ENCODE data around the gene TMEM52B.
"Not testable (repeated sequence)": the region's sequence is repeated elsewhere in the genome, so short reads cannot be mapped to it uniquely, and the experiment has no call there.

Gene TMEM52B

DNA sequence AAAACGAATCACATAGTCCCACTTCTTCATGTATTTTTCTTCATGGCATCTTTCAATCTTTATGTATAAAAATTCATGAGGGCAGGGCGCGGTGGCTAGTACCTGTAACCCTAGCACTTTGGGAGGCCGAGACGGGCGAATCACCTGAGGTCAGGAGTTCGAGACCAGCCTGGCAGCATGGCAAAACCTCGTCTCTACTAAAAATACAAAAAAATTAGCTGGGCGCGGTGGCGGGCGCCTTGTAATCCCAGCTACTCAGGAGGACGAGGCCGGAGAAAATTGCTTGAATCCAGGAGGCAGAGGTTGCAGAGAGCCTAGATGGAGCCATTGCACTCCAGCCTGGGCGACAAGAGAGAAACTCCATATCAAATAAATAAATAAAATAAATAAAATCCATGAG lies 31.4 kb downstream of the TMEM52B start:
- in situ Hi-C loops (cut with MboI; ENCODE audit: low sequenced_read_pairs): no loop called here

DNA sequence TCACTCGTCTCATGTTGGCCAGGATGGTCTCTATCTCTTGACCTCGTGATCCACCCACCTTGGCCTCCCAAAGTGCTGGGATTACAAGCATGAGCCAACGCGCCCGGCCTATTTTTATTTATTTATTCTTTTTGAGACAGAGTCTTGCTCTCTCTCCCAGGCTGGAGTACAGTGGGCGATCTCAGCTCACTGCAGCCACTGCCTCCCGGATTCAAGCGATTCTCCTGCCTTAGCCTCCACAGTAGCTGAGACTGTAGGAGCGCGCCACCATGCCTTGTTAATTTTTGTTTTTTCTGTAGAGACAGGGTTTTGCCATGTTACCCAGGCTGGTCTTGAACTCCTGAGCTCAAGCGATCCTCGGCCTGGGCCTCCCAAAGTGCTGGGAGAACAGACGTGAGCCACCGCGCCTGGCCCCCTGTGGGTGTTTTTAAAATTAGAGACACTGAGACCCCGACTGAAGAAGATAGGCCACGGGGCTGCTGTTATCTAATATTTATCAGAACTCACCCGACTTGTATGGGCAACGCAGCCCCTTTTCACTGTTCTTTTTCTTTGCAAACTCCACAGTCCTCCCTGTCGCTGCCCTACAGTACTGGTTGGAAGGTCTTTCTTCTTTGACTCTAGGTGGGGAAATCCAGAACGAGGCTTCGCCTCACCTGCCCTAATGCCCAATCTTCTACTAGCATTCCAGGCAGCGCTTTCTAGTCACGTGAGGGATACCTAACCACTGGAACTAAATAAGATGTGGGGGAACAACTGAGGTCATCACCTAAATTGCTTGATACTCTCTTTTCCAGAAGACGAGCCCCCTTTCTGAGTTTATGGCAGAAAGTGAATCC lies 32.5 kb downstream of the TMEM52B start:
- in situ Hi-C loops (cut with MboI; ENCODE audit: low sequenced_read_pairs): no loop called here

- in situ Hi-C loops (cut with MboI; ENCODE audit: low sequenced_read_pairs): no loop called here
Observed at GRCh38 chr12:10211940-10212738, 33.3 kb downstream of the TMEM52B start.

GRCh38 chr12:10212739-10213131 lies 33.9 kb downstream of the TMEM52B start, which contains the start of gene GABARAPL1:
TSS of gene GABARAPL1 (plus strand) at chr12:10212877. CDS start at chr12:10213130, 253 bp downstream.
- in situ Hi-C loops (cut with MboI; ENCODE audit: low sequenced_read_pairs): no loop called here

DNA sequence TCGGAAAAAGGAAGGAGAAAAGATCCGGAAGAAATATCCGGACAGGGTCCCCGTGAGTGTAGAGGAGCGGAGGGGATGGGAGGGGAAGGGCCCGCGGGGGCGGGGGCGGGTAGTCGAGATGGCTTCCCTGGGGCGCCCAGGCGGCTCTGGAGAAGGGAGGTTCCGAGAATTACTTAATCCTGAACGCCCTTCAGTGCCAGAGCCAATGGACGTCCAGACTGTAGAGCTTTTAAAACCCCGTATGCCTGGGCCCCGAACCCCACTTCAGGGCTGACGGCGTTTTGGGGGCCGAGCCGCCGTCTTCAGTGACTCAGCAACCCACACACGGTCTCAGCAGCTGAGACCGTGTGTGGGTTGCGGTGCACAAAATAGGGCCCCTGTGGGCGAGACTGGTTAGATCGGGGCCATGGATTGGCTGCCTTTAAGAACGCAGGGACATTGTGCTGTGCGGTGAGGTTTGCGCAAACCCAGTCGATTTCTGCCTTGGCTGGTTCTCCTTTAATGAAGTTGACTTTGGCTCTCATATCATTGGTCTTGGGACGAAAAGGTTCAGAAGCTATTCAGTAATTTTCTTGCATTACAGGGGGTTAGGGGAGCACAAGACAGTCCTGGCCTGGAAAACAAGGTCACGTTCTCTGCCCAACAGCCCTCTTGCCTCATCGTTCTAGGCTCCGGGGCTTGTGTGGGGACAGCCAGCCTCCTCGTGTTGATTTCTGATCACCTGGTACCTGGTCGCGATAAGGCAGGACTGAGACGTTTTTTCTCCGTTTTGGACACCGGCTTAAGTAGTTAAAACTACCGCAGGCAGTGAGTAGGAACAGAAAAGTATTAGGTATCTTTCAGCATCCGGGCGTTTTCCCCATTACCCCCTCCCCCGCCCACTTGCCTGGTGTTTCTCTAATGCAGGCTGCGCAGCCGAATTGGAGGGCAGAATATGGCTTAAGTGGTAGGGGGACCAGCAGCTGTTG lies 34.6 kb downstream of the TMEM52B start:
- in situ Hi-C loops (cut with MboI; ENCODE audit: low sequenced_read_pairs): no loop called here

DNA sequence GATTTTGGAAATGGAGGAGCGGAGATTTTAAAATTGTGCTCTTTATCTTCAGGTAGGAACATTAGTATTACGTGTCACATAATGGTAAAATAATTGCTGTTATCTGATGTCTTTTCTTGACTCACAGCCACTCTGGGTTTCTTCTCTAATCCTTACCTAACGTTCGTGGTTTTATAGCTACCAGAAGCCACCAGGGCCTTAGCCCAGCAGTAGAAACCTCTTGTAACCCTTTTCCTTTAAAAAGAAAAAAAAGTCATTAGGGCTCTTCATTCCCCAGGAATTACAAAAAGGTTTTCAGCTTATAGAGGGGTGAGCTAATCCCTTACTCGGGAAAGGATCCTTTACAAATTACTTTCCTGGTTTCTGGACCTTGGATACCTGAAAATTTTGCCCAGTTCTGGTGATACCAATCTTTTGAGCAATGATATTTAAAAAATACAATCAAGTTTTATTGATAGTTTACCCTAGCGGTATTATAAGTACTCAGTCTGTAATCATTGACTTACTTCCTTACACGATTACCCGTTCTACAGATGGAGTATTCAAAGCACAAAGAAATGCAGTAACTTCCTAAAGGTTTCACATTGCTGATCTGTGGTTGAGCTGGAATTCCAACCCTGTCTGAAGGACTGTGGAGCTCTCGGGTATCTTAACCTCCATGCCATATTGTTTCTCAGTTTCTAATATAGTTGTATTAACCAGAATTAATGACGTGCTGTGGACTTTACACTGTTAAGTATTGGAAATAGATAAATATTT lies 35.5 kb downstream of the TMEM52B start:
- in situ Hi-C loops (cut with MboI; ENCODE audit: low sequenced_read_pairs): no loop called here

- in situ Hi-C loops (cut with MboI; ENCODE audit: low sequenced_read_pairs): no loop called here
Observed at GRCh38 chr12:10214895-10215267, 36.0 kb downstream of the TMEM52B start.

- in situ Hi-C loops (cut with MboI; ENCODE audit: low sequenced_read_pairs): no loop called here
Observed at GRCh38 chr12:10215436-10215835, 36.6 kb downstream of the TMEM52B start.

DNA sequence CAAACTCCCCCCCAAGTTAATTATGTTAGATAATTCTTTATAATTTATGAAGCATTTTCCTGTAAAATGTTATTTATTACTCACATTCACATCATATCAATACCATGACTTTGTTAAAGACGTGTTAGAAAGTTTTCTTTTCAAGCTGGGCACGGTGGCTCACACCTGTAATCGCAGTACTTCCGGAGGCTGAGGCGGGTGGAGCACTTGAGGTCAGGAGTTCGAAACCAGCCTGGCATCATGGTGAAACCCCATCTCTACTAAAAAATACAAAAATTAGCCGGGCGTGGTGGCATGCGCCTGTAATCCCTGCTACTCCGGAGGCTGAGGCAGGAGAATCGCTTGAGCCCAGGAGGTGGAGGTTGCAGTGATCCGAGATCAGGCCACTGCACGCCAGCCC lies 37.1 kb downstream of the TMEM52B start:
- in situ Hi-C loops (cut with MboI; ENCODE audit: low sequenced_read_pairs): not testable (repeated sequence)

GRCh38 chr12:10218021-10218420 lies 39.2 kb downstream of the TMEM52B start:
- in situ Hi-C loops (cut with MboI; ENCODE audit: low sequenced_read_pairs): no loop called here

- in situ Hi-C loops (cut with MboI; ENCODE audit: low sequenced_read_pairs): no loop called here
Observed at GRCh38 chr12:10220398-10221077, 41.7 kb downstream of the TMEM52B start.

GRCh38 chr12:10221846-10222245 lies 43.0 kb downstream of the TMEM52B start:
- in situ Hi-C loops (cut with MboI; ENCODE audit: low sequenced_read_pairs): no loop called here

DNA sequence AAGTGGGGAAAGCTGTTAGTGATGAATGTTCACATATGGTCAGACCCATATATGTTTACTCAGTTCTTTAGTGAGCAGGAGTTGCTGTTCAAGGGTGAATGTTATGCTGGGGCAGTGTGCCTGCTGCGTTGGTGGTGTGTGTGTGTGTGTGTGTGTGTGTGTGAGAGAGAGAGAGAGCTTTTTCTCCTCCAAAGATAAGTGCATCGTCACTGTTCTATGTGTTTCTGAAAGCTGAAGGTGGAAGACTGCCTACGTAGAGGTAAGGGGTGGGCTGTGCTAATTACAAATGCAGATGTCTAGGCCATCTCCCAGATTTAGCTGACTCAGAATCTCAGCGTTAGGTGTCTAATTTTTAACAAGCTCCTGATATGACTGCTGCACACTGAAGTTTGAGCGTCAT lies 44.4 kb downstream of the TMEM52B start:
- in situ Hi-C loops (cut with MboI; ENCODE audit: low sequenced_read_pairs): no loop called here

GRCh38 chr12:10225426-10225825 lies 46.6 kb downstream of the TMEM52B start:
- in situ Hi-C loops (cut with MboI; ENCODE audit: low sequenced_read_pairs): loop anchor here (25.0 kb wide), 2 partner anchors 337 to 1262 kb away; no protein-coding TSS in a partner anchor

DNA sequence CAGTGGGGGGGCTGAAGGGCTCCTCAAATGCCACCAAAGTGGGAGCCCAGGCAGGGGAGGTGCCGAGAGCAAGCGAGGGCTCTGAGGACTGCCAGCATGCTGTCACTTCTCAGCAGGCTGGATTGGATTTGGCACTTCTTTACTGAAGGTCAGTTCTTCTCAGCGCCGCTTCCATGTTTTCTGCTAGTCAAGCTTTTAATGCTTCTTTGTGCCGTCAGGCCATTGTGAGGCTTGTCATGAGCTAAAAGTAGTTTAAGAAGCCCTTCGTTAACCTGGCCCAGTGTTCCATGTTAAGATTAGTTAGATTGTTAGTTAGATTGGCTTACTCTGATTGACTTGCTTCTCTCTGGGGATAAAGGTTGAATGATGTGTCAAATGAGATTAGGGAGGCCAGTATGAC lies 47.3 kb downstream of the TMEM52B start:
- in situ Hi-C loops (cut with MboI; ENCODE audit: low sequenced_read_pairs): loop anchor here (25.0 kb wide), 2 partner anchors 336 to 1261 kb away; no protein-coding TSS in a partner anchor

DNA sequence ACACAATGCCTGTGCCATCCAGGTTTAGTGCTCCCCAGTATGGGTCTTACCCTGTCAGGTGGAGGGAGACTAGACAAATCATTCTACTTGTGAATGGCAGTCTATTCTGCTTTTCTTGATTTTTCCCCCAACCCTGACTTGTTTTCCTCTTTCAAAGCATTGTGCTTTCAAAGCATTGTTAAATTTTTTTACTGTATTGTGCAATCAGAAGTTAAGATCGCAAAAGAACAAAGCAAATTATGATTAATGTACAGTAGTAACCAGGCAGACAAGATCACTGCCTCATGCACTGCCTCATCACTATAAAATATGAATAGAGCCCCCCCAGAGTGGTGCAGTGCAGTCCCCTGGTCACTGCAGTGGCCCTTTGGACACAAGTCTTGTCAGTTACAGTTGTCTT lies 47.9 kb downstream of the TMEM52B start:
- in situ Hi-C loops (cut with MboI; ENCODE audit: low sequenced_read_pairs): loop anchor here (25.0 kb wide), 2 partner anchors 336 to 1261 kb away; no protein-coding TSS in a partner anchor

DNA sequence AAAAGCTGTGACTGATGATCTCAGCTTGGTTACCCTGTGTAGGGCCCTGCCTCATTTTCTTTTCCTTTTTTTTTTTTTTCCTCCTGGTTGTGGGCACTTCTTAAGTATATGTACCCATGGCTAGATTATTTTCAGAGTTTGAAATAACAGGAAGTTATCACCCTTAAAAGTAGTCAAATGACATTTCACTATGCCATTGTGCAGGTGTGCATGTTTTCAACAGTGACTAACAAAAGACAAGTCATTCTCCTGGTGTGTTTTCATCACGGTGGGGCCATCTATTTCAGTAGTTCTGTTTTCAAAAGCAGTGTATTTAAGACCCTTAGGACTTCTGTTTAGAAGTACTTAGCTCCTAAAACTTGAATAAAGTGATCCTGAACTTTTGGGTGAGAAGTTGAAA lies 48.8 kb downstream of the TMEM52B start:
- in situ Hi-C loops (cut with MboI; ENCODE audit: low sequenced_read_pairs): loop anchor here (25.0 kb wide), 2 partner anchors 335 to 1260 kb away; no protein-coding TSS in a partner anchor

DNA sequence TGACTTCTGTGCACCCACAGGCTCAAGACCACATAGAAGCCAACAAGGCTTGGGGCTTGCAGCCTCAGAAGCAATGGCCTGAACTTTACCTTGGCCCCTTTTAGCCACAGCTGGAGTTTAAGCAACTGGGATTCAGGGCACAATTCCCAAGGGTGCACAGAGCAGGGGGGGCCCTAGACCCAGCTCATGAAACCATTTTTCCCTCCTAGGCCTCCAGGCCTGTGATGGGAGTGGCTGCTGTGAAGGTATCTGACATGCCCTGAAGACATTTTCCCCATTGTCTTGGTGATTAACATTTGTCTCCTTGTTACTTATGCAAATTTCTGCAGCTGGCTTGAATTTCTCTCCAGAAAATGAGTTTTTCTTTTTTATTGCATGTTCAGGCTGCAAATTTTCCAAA lies 55.7 kb downstream of the TMEM52B start:
- in situ Hi-C loops (cut with MboI; ENCODE audit: low sequenced_read_pairs): loop anchor here (25.0 kb wide), 2 partner anchors 328 to 1253 kb away; no protein-coding TSS in a partner anchor
